Lower leg skin (tissue), 4 donors: ENCODE data around the gene BTN2A1. TPM values are rescaled to one million over a fixed set of nuclear protein-coding genes. Genes with fewer than 3 reads are reported as not detected.

Source experiments
- DNase-seq, 2 donors: peaks; one replicate each; pipeline ENCODE4 v3.0.0-alpha.2; 2019; ENCODE audit warnings: low spot score in 2 of 2
- H3K4me3 ChIP-seq: fragments of 200-600 bp; sonication (generic); 2 replicates; pipeline ENCODE4 v1.5.1; 2017; ENCODE audit warnings: mild to moderate bottlenecking, low read depth; ENCODE audit not compliant: poor library complexity, severe bottlenecking
- CTCF ChIP-seq, 3 donors: fragments of 450-650 bp; IDR thresholded peaks; one replicate each; pipeline ENCODE4 v1.5.1; 2016; ENCODE audit warnings: antibody characterized with exemption in 3 of 3, mild to moderate bottlenecking in 3 of 3, moderate library complexity in 2 of 3
- POLR2A ChIP-seq, 2 donors: fragments of 450-650 bp; IDR thresholded peaks; one replicate each; pipeline ENCODE4 v1.6.1; 2016 to 2017; ENCODE audit warnings: antibody characterized with exemption in 2 of 2, mild to moderate bottlenecking in 1 of 2, moderate library complexity in 1 of 2
- WGBS, 2 donors: methylation state at CpG; one replicate each; pipeline ENCODE4 v1.1.5; 2018; 5-methylcytosine and 5-hydroxymethylcytosine counted together
- intact Hi-C: fragments of 100-400 bp; cut with DNase I; formaldehyde crosslinking; loops from one replicate; pipeline ENCODE4 v1.15.0; 2023; ENCODE audit warnings: low total_unique reads
- total RNA-seq, 4 donors: library from RNA; depleted of rRNA; stranded (reverse); fragments of >200 nt; gene quantifications; one replicate each; pipeline ENCODE4 v1.1.0, GENCODE V29; 2016

Gene BTN2A1
- total RNA-seq, 4 donors from 2014 or later, result 9.9 to 16.4 (median 12.0) TPM

DNA sequence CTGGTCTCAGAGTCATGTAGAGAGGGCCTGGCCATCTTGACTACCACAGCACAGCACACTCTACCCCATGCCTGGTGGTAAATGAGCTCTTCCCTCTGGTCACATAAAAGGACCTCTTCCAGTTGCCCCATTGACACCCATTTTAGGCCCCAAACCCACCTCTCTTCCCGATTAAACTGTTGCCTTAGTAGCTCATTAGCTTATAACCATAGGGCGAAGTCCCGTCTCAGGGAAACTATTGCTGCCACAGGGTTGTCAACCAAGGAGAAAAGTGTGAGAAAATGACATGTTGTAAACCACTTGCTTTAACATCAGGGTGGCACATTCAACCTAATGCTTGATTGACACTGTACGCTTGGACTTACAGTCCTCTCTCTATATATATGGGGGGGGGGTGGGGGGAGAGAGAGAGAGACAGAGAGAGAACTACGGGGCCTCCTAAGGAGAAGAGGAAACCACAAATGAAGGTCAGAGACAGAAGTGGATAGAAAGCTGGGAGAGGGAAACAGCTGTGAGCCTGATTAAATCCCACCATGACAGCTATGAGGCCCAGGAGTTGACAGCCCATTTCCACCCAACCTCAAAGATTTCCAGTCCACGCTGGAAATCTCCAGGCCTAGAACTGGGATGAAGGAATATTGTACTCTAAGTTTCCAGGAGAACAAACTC, 27.5 kb downstream of the BTN2A1 start:
- 91 to 93% methylated on average over 6 of the region's 6 CpGs for WGBS, 2 donors
- H3K4me3 ChIP-seq, result no peak overlapping the region
- TF ChIP-seq POLR2A (IDR thresholded peaks at IDR 0.05) (no peak), CTCF (IDR thresholded peaks at IDR 0.05) (no peak)

GRCh38 chr6:26486358-26486757, 28.6 kb downstream of the BTN2A1 start:
- DNase-seq, result no peak
- no peak overlapping the region for H3K4me3 ChIP-seq
- WGBS, 2 donors, result 89 to 93% methylated on average over 5 of the region's 5 CpGs
- no peak for TF ChIP-seq CTCF (IDR thresholded peaks at IDR 0.05)
- TF ChIP-seq POLR2A (IDR thresholded peaks at IDR 0.05), result no peak
- intact Hi-C loops, result no loop called here

More for the DNA sequence above, 27.5 kb downstream of the BTN2A1 start:
- intact Hi-C loops, result no loop called here
- no peak for DNase-seq

DNA sequence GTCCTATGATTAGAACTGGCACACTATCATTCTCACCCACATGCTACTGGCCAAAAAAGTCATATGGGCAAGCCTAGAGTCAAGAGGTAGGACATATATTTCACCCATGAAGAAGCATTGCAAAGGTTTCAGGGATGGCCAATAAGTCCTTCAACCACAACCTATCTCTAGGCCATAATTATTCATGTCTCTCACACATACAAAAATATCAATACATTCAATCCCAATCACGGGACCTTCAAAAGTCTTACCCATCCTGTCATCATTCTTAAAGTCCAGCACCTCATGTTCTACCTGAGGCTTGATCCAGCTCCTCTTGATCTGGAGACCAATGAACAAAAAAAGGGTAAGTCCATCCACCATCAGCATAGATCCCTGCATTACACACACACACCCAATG, 29.7 kb downstream of the BTN2A1 start:
- intact Hi-C loops, result no loop called here
- no peak overlapping the region for H3K4me3 ChIP-seq
- 93% methylated on average over 1 of the region's 1 CpG for WGBS, 2 donors
- no peak for DNase-seq
- TF ChIP-seq POLR2A (IDR thresholded peaks at IDR 0.05) (no peak), CTCF (IDR thresholded peaks at IDR 0.05) (no peak)

DNA sequence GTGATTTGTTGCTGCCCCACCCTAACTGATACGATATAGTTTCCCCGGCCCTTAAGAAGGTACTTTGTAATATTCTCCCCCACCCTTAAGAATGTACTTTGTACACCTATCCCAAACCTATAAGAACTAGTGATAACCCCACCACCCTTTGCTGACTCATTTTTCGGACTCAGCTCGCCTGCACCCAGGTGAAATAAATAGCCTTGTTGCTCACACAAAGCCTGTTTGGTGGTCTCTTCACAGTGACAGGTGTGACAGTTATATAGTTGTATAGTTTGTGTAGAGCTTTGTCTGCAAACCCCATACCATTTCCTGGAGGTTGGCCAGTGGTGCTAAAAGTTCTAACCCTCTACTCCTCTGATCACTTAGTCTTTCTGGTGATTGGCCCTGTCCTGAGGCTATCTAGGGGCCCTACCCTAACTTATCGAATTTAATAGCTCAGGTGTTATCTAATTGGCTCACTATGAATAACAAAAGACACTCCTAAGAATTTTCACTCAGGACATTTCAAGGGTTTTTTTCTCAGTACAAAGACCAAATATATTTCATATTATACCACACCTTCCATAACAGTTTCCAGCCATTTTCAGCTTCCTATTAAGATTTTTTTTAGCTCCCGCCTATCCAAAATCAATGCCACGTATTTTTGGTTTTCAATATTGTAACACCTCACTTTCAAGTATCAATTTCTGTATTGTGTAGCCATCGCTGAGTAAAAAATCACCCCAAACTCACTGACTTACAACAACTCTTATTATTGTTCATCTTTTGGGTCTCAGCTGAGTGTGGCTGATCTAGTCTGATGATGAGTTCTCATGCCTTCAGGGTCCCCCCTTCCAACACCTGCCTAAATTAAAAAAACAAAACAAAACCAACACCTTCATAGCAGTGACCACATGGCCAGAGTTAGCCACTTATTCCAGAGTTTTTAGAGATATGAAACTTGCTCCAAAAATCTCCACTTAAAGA, 32.5 kb downstream of the BTN2A1 start:
- WGBS, 2 donors, result 81 to 85% methylated on average over 8 of the region's 8 CpGs
- H3K4me3 ChIP-seq, result no peak overlapping the region
- no peak for DNase-seq
- intact Hi-C loops, result no loop called here
- TF ChIP-seq POLR2A (IDR thresholded peaks at IDR 0.05) (no peak), CTCF (IDR thresholded peaks at IDR 0.05) (no peak)

DNA sequence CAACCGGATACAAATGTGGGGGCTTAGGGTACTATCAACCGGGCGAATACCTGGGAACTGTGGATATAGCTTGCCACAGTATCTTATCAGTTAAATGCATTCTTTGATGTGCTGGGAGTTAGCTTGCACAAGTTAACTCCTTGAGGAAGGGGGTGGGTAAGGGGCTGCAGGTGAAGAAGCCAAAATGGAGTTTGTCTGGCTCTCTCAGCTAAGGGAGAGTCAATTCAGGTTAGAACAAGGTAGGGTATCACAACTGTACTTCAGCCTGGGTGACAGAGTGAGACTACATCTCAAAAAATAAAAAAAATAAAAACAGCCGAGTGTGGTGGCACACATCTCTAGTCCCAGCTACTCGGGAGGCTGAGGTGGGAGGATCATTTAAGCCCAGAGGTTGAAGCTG, 33.8 kb downstream of the BTN2A1 start:
- WGBS, 2 donors, result 81 to 87% methylated on average over 5 of the region's 5 CpGs
- no peak overlapping the region for H3K4me3 ChIP-seq
- no peak for TF ChIP-seq POLR2A (IDR thresholded peaks at IDR 0.05)
- TF ChIP-seq CTCF (IDR thresholded peaks at IDR 0.05), result no peak
- intact Hi-C loops, result no loop called here
- no peak for DNase-seq
